Liver (tissue), 9 donors: ENCODE measurements around the gene SNRPD2. TPM values are rescaled to one million over a fixed set of nuclear protein-coding genes. Genes with fewer than 3 reads are reported as not detected.
A peak's percentile ranks its signal among the peaks of the same experiment; 100 is the strongest.

Experiments used
- DNase-seq: peaks from one replicate; pipeline ENCODE4 v3.0.0-alpha.2; 2017; ENCODE audit warnings: low spot score
- H3K27ac ChIP-seq, 2 donors: one replicate each; pipeline ENCODE4 v1.7.0; 2013; ENCODE audit warnings: inconsistent platforms in 2 of 2, low read length in 2 of 2, control low read depth in 1 of 2, low read depth in 1 of 2, mild to moderate bottlenecking in 1 of 2
- H3K27me3 ChIP-seq, 4 donors: one replicate each; pipeline versions ENCODE4 v1.6.1 to v1.7.0; 2013; ENCODE audit warnings: low read length in 3 of 4, inconsistent platforms in 1 of 4, mild to moderate bottlenecking in 1 of 4, moderate library complexity in 1 of 4; ENCODE audit not compliant: control insufficient read depth in 4 of 4, insufficient read depth in 4 of 4
- H3K36me3 ChIP-seq, 4 donors: one replicate each; pipeline versions ENCODE4 v1.6.1 to v1.7.0; 2013; ENCODE audit warnings: low read length in 3 of 4, mild to moderate bottlenecking in 3 of 4, low read depth in 1 of 4, moderate library complexity in 1 of 4; ENCODE audit not compliant: control insufficient read depth in 4 of 4, insufficient read depth in 3 of 4
- H3K4me1 ChIP-seq, 4 donors: one replicate each; pipeline versions ENCODE4 v1.6.1 to v1.7.0; 2013; ENCODE audit warnings: low read length in 3 of 4, mild to moderate bottlenecking in 3 of 4, moderate library complexity in 1 of 4; ENCODE audit not compliant: control insufficient read depth in 4 of 4, insufficient read depth in 4 of 4
- H3K4me3 ChIP-seq, 3 donors: one replicate each; pipeline versions ENCODE4 v1.6.1 to v1.7.0; 2013; ENCODE audit warnings: low read length in 3 of 3, control low read depth in 1 of 3, low read depth in 1 of 3, mild to moderate bottlenecking in 1 of 3
- H3K9ac ChIP-seq, 2 donors: one replicate each; pipeline ENCODE4 v1.7.0; 2013; ENCODE audit warnings: low read length in 2 of 2, mild to moderate bottlenecking in 2 of 2, moderate library complexity in 2 of 2, control low read depth in 1 of 2, low read depth in 1 of 2
- H3K9me3 ChIP-seq, 4 donors: one replicate each; pipeline versions ENCODE4 v1.6.1 to v1.7.0; 2013; ENCODE audit warnings: low read length in 3 of 4; ENCODE audit not compliant: control insufficient read depth in 4 of 4
- EGR1 ChIP-seq, 2 donors: IDR thresholded peaks; 2 replicates each; pipeline ENCODE4 v1.6.1; 2016 to 2018; ENCODE audit warnings: antibody characterized with exemption in 2 of 2, low read depth in 2 of 2
- FOXA1 ChIP-seq: IDR thresholded peaks from 2 replicates; pipeline ENCODE4 v1.6.1; 2016; ENCODE audit warnings: antibody characterized with exemption
- FOXA2 ChIP-seq: IDR thresholded peaks from 2 replicates; pipeline ENCODE4 v1.6.1; 2016; ENCODE audit warnings: antibody characterized with exemption
- GABPA ChIP-seq, 2 donors: IDR thresholded peaks in 1 of 2; conservative IDR thresholded peaks in 1 of 2; 2 replicates each; pipeline ENCODE4 v1.6.1; 2016; ENCODE audit warnings: antibody characterized with exemption in 2 of 2, mild to moderate bottlenecking in 1 of 2, moderate library complexity in 1 of 2
- HNF4A ChIP-seq, 2 donors: conservative IDR thresholded peaks; 2 replicates each; pipeline ENCODE4 v1.6.1; 2016; ENCODE audit warnings: antibody characterized with exemption in 2 of 2, mild to moderate bottlenecking in 2 of 2
- HNF4G ChIP-seq: IDR thresholded peaks from 2 replicates; pipeline ENCODE4 v1.6.1; 2016; ENCODE audit warnings: antibody characterized with exemption
- JUND ChIP-seq, 2 donors: IDR thresholded peaks; 2 replicates each; pipeline ENCODE4 v1.6.1; 2016; ENCODE audit warnings: antibody characterized with exemption in 2 of 2
- NR2F2 ChIP-seq: IDR thresholded peaks from 2 replicates; pipeline ENCODE4 v1.6.1; 2016; ENCODE audit warnings: antibody characterized with exemption
- RAD21 ChIP-seq, 2 donors: IDR thresholded peaks; 2 replicates each; pipeline ENCODE4 v1.6.1; 2016; ENCODE audit warnings: antibody characterized with exemption in 2 of 2, mild to moderate bottlenecking in 2 of 2
- RXRA ChIP-seq, 2 donors: IDR thresholded peaks; 2 replicates each; pipeline ENCODE4 v1.6.1; 2017 to 2018; ENCODE audit warnings: antibody characterized with exemption in 2 of 2, mild to moderate bottlenecking in 1 of 2
- SP1 ChIP-seq: IDR thresholded peaks from 2 replicates; pipeline ENCODE4 v1.6.1; 2018; ENCODE audit warnings: antibody characterized with exemption, mild to moderate bottlenecking
- TAF1 ChIP-seq: conservative IDR thresholded peaks from 2 replicates; pipeline ENCODE4 v1.6.1; 2016; ENCODE audit warnings: antibody characterized with exemption, mild to moderate bottlenecking
- YY1 ChIP-seq: IDR thresholded peaks from 2 replicates; pipeline ENCODE4 v1.6.1; 2016; ENCODE audit warnings: antibody characterized with exemption, mild to moderate bottlenecking
- WGBS: extraction: QIAGEN DNeasy Blood & Tissue Kit; methylation state at CpG from one replicate; pipeline ENCODE4 v1.1.7; 2013; 5-methylcytosine and 5-hydroxymethylcytosine counted together
- polyA plus RNA-seq, 2 donors: library from polyadenylated mRNA; stranded (reverse) in 1 of 2; unstranded in 1 of 2; fragments of 200-250 nt in 1 of 2; fragments of >200 nt in 1 of 2; fragmentation: Nextera tagmentation in 1 of 2; extraction: Ambion mirVana in 1 of 2; gene quantifications; one replicate each; pipeline versions ENCODE4 v1.2.1 to v1.2.3, GENCODE V29; 2013 to 2015
- total RNA-seq, 2 donors: library from RNA; depleted of rRNA; stranded (reverse); fragments of >200 nt; gene quantifications; one replicate each; pipeline ENCODE4 v1.2.3, GENCODE V29; 2014
- TF ChIP-seq, protein P1 (sequence below): IDR thresholded peaks from 2 replicates; pipeline ENCODE4 v1.6.1; 2016; ENCODE audit warnings: antibody characterized with exemption
- TF ChIP-seq, protein P2 (sequence below): fragments of 150-350 bp; IDR thresholded peaks from 2 replicates; pipeline ENCODE4 v1.5.1; 2017; ENCODE audit warnings: improper control_type of control experiment, low read depth, low read length; ENCODE audit not compliant: missing input control
- TF ChIP-seq, protein P3 (sequence below): IDR thresholded peaks from 2 replicates; pipeline ENCODE4 v1.6.1; 2016; ENCODE audit warnings: antibody characterized with exemption, mild to moderate bottlenecking
- TF ChIP-seq, protein P4 (sequence below): IDR thresholded peaks from 2 replicates; pipeline ENCODE4 v1.6.1; 2016; ENCODE audit warnings: antibody characterized with exemption
- TF ChIP-seq, protein P5 (sequence below): IDR thresholded peaks from 2 replicates; pipeline ENCODE4 v1.6.1; 2016; ENCODE audit warnings: antibody characterized with exemption
- donor health status: healthy.
- donor health status: healthy.
- donor health status: healthy.
- donor health status: healthy.
- donor health status: healthy.

Gene SNRPD2
- total and polyA plus RNA-seq, 4 donors, result 38.6 to 175 (median 90.5) TPM

DNA sequence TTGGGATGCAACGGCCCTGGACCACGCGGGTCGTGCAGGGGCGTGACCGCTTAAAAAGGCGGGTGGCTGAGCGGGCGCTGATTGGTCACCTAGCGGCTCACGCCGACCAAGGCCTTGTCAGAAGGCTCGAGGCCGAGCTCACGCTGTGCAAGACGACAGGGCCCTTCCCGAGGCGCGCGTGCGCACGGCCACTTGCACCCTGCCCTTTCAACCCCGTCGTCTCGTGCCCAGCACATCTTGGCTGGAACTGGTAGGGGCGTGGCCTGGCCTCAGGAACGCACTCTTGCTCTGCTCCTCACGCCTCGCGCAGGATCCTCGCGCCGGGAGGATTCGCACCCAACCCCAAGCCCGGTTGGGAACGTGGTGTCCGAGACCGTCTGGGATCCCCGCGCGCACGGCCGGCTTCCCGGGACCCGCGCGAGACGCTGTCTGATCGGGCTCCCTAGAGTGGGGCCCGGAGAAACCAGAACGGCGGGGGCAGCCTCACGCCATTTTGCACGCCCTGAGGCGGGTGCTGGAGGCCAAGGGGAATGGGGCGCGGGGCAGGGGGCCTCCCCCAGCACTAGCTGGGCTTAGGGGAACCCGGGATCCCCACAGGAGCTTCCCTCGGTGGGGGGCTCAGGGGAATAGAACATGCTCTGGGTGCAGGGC, 41.5 kb upstream of the SNRPD2 start, which contains the start of gene MEIOSIN (continued):
- no peak for TF ChIP-seq FOXA2
- no peak for TF ChIP-seq RAD21 (IDR thresholded peaks at IDR 0.05)
- TF ChIP-seq, protein P1, sequence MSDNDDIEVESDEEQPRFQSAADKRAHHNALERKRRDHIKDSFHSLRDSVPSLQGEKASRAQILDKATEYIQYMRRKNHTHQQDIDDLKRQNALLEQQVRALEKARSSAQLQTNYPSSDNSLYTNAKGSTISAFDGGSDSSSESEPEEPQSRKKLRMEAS, result no peak
- no peak for TF ChIP-seq GABPA (IDR thresholded peaks at IDR 0.05 in 1 of 2, conservative IDR thresholded peaks at IDR 0.05 in 1 of 2)
- TF ChIP-seq TAF1, result no peak
- no peak for TF ChIP-seq FOXA1
- TF ChIP-seq HNF4A (conservative IDR thresholded peaks at IDR 0.05), result no peak

DNA sequence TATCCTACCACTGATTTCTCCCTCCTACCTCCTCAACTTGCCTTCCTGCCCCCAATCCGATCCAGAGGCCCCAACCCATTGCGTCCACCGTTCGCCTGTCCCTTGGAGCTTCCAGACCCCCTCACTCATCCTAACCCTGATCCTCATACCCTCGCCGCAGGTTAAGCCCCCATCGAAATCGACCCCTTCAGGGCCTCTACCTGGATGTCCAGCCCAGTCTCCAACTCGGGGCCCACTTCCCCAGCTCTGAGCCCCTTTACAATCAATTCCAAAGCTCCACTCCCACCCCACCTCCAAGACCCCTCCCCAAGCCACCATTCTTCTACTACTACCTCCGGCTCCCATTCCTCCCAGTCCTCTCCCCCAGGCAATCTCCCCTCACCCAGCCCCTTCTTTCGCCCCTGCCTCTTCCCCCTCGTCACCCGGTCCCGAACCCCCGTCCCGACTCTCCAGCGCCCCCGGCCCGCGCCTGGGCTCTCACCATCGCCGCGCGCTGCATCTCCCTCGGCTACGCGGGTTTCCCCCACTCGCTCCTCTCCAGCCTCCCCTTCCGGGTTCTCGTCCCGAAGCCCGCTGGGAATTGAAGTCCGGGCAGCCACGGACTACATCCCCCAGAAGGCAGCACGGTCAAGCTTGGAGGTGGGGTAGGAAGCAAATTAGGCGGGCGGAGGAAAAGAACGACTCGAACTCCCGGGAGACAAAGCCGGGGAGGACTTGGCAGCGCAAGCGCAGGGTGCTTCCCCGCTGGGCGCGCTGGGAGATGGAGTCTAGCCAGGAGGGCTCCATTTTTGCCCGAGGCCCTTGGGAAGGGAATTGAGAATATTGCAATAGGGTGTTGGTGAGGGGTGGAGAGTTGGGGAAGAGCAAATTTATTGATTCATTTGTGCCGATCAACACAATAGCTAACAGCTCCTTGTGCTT, 38.9 kb upstream of the SNRPD2 start, which contains the start of gene FBXO46:
Gene FBXO46, minus strand, starts transcription at position 529 of the 921 bp plus-strand sequence. CDS start 17,401 bp downstream, outside the sequence.
- H3K36me3 ChIP-seq, result peaks cover 0 to 1% (median 0%) of the 10 kb centered on the region in 4 donors
- peak; percentile 91 for DNase-seq
- TF ChIP-seq NR2F2 (peak; percentile 60), JUND (IDR thresholded peaks at IDR 0.05) (peak in 1 of 2 donors; percentile 44), FOXA1 (peak; percentile 28), FOXA2 (peak; percentile 48), RAD21 (IDR thresholded peaks at IDR 0.05) (peak; percentile 51 to 56), TAF1 (peak; percentile 58), RXRA (IDR thresholded peaks at IDR 0.05) (peak; percentile 46 to 58), EGR1 (IDR thresholded peaks at IDR 0.05; ENCODE audit: low read depth in 2 of 2) (peak in 1 of 2 donors; percentile 83), HNF4G (no peak), HNF4A (conservative IDR thresholded peaks at IDR 0.05) (peak in 1 of 2 donors; percentile 43), SP1 (peak; percentile 89), GABPA (IDR thresholded peaks at IDR 0.05 in 1 of 2, conservative IDR thresholded peaks at IDR 0.05 in 1 of 2) (peak; percentile 27 to 88), YY1 (peak; percentile 97)
- TF ChIP-seq, protein P2, sequence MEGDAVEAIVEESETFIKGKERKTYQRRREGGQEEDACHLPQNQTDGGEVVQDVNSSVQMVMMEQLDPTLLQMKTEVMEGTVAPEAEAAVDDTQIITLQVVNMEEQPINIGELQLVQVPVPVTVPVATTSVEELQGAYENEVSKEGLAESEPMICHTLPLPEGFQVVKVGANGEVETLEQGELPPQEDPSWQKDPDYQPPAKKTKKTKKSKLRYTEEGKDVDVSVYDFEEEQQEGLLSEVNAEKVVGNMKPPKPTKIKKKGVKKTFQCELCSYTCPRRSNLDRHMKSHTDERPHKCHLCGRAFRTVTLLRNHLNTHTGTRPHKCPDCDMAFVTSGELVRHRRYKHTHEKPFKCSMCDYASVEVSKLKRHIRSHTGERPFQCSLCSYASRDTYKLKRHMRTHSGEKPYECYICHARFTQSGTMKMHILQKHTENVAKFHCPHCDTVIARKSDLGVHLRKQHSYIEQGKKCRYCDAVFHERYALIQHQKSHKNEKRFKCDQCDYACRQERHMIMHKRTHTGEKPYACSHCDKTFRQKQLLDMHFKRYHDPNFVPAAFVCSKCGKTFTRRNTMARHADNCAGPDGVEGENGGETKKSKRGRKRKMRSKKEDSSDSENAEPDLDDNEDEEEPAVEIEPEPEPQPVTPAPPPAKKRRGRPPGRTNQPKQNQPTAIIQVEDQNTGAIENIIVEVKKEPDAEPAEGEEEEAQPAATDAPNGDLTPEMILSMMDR, result no peak
- TF ChIP-seq, protein P3, sequence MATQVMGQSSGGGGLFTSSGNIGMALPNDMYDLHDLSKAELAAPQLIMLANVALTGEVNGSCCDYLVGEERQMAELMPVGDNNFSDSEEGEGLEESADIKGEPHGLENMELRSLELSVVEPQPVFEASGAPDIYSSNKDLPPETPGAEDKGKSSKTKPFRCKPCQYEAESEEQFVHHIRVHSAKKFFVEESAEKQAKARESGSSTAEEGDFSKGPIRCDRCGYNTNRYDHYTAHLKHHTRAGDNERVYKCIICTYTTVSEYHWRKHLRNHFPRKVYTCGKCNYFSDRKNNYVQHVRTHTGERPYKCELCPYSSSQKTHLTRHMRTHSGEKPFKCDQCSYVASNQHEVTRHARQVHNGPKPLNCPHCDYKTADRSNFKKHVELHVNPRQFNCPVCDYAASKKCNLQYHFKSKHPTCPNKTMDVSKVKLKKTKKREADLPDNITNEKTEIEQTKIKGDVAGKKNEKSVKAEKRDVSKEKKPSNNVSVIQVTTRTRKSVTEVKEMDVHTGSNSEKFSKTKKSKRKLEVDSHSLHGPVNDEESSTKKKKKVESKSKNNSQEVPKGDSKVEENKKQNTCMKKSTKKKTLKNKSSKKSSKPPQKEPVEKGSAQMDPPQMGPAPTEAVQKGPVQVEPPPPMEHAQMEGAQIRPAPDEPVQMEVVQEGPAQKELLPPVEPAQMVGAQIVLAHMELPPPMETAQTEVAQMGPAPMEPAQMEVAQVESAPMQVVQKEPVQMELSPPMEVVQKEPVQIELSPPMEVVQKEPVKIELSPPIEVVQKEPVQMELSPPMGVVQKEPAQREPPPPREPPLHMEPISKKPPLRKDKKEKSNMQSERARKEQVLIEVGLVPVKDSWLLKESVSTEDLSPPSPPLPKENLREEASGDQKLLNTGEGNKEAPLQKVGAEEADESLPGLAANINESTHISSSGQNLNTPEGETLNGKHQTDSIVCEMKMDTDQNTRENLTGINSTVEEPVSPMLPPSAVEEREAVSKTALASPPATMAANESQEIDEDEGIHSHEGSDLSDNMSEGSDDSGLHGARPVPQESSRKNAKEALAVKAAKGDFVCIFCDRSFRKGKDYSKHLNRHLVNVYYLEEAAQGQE, result peak; percentile 79
- TF ChIP-seq, protein P1, result peak; percentile 79
- TF ChIP-seq, protein P4, sequence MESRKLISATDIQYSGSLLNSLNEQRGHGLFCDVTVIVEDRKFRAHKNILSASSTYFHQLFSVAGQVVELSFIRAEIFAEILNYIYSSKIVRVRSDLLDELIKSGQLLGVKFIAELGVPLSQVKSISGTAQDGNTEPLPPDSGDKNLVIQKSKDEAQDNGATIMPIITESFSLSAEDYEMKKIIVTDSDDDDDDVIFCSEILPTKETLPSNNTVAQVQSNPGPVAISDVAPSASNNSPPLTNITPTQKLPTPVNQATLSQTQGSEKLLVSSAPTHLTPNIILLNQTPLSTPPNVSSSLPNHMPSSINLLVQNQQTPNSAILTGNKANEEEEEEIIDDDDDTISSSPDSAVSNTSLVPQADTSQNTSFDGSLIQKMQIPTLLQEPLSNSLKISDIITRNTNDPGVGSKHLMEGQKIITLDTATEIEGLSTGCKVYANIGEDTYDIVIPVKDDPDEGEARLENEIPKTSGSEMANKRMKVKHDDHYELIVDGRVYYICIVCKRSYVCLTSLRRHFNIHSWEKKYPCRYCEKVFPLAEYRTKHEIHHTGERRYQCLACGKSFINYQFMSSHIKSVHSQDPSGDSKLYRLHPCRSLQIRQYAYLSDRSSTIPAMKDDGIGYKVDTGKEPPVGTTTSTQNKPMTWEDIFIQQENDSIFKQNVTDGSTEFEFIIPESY, result peak; percentile 94
- TF ChIP-seq, protein P5, sequence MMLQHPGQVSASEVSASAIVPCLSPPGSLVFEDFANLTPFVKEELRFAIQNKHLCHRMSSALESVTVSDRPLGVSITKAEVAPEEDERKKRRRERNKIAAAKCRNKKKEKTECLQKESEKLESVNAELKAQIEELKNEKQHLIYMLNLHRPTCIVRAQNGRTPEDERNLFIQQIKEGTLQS, result no peak
- H3K4me3 ChIP-seq, result peak within 1 kb of the TSS; percentile 66 to 94 (median 80)
- H3K27me3 ChIP-seq, result no peaks in the 10 kb centered on the region
- H3K9ac ChIP-seq, result peak within 1 kb of the TSS; percentile 42 to 69
- WGBS, result 1% methylated on average over 48 of the region's 48 CpGs
- peak within 1 kb of the TSS; percentile 35 to 64 for H3K27ac ChIP-seq
- H3K4me1 ChIP-seq, result peaks cover 0 to 18% (median 8%) of the 10 kb centered on the region in 4 donors
- no peaks in the 10 kb centered on the region for H3K9me3 ChIP-seq
